Medulla oblongata (tissue), 1 donor: ENCODE results near the gene MICALL1.
A peak's percentile ranks its signal among the peaks of the same experiment; 100 is the strongest.
"Not testable (repeated sequence)": the region's sequence is repeated elsewhere in the genome, so short reads cannot be mapped to it uniquely, and the experiment has no call there.

Source experiments
- DNase-seq: peaks from one replicate; pipeline ENCODE4 v3.0.0-alpha.2; 2015; ENCODE audit errors: extremely low spot score

The MICALL1 gene

GRCh38 chr22:37930270-37930951 lies 24.3 kb downstream of the MICALL1 start:
- DNase-seq, result peak; percentile 51

- no peak for DNase-seq
Measured at GRCh38 chr22:37930952-37931440, 24.9 kb downstream of the MICALL1 start.

- no peak for DNase-seq
Measured at GRCh38 chr22:37931893-37932389, 25.8 kb downstream of the MICALL1 start.

- no peak for DNase-seq
Measured at GRCh38 chr22:37932401-37932800, 26.3 kb downstream of the MICALL1 start.

GRCh38 chr22:37932821-37933578 lies 26.9 kb downstream of the MICALL1 start:
- no peak for DNase-seq

GRCh38 chr22:37933711-37934376 lies 27.7 kb downstream of the MICALL1 start:
- DNase-seq, result peak; percentile 90

GRCh38 chr22:37940698-37941376 lies 34.7 kb downstream of the MICALL1 start:
- no peak for DNase-seq

- DNase-seq, result no peak
Measured at GRCh38 chr22:37942133-37942532, 36.0 kb downstream of the MICALL1 start.

- no peak for DNase-seq
Measured at GRCh38 chr22:37943136-37943824, 37.2 kb downstream of the MICALL1 start.

- DNase-seq, result no peak
Measured at GRCh38 chr22:37943825-37944198, 37.7 kb downstream of the MICALL1 start.

- DNase-seq, result not testable (repeated sequence)
Measured at GRCh38 chr22:37944423-37944822, 38.3 kb downstream of the MICALL1 start.

- DNase-seq, result not testable (repeated sequence)
Measured at GRCh38 chr22:37947142-37947795, 41.2 kb downstream of the MICALL1 start.

GRCh38 chr22:37951305-37951704 lies 45.2 kb downstream of the MICALL1 start:
- no peak for DNase-seq

GRCh38 chr22:37952629-37953028 lies 46.5 kb downstream of the MICALL1 start:
- not testable (repeated sequence) for DNase-seq

GRCh38 chr22:37953062-37953436 lies 47.0 kb downstream of the MICALL1 start:
- no peak for DNase-seq

GRCh38 chr22:37953437-37954179 lies 47.5 kb downstream of the MICALL1 start, which contains the start of the genes C22orf23 and POLR2F:
C22orf23 (minus strand) TSS chr22:37953601; CDS start chr22:37953149, 452 bp downstream.
POLR2F (plus strand) TSS chr22:37953699; CDS start chr22:37953788, 89 bp downstream.
- DNase-seq, result peak; percentile 98

- no peak for DNase-seq
Measured at GRCh38 chr22:37954686-37955085, 48.6 kb downstream of the MICALL1 start.

- DNase-seq, result not testable (repeated sequence)
Measured at GRCh38 chr22:37955825-37956397, 49.8 kb downstream of the MICALL1 start.

GRCh38 chr22:37957232-37957631 lies 51.1 kb downstream of the MICALL1 start:
- DNase-seq, result no peak
